HCT116 (cell line): ENCODE results near the gene RNF166.

ENCODE experiments used
- CTCF ChIP-seq, 3 experiments: fragments of 200-600 bp in 1 of 3; sonication (generic) in 1 of 3; IDR thresholded peaks in 2 of 3; conservative IDR thresholded peaks in 1 of 3; 2 replicates each; pipeline ENCODE4 v1.5.1; 2012 to 2017; ENCODE audit warnings: low read depth in 2 of 3, low read length in 2 of 3, antibody characterized with exemption in 1 of 3, borderline replicate concordance in 1 of 3, control low read depth in 1 of 3, mild to moderate bottlenecking in 1 of 3, mixed read lengths in 1 of 3, mixed run types in 1 of 3, moderate library complexity in 1 of 3; ENCODE audit not compliant: insufficient read depth in 1 of 3
- EZH2 ChIP-seq: fragments of 200-600 bp; sonication (generic); IDR thresholded peaks from 2 replicates; pipeline ENCODE4 v1.6.1; 2017; ENCODE audit warnings: antibody characterized with exemption, mixed run types
- EZH2phosphoT487 ChIP-seq: fragments of 200-600 bp; IDR thresholded peaks from 2 replicates; pipeline ENCODE4 v1.6.1; 2018; ENCODE audit warnings: antibody characterized with exemption, borderline replicate concordance
- POLR2AphosphoS5 ChIP-seq: IDR thresholded peaks from 2 replicates; pipeline ENCODE4 v1.6.1; 2011; ENCODE audit warnings: mild to moderate bottlenecking, low read depth, low read length, moderate library complexity
- TF ChIP-seq, protein P1 (sequence below): IDR thresholded peaks from 2 replicates; pipeline ENCODE4 v1.6.1; 2012; ENCODE audit warnings: low read depth

GRCh38 chr16:88652762-88653063 is 53.5 kb downstream of the RNF166 start:
- TF ChIP-seq, protein P1, sequence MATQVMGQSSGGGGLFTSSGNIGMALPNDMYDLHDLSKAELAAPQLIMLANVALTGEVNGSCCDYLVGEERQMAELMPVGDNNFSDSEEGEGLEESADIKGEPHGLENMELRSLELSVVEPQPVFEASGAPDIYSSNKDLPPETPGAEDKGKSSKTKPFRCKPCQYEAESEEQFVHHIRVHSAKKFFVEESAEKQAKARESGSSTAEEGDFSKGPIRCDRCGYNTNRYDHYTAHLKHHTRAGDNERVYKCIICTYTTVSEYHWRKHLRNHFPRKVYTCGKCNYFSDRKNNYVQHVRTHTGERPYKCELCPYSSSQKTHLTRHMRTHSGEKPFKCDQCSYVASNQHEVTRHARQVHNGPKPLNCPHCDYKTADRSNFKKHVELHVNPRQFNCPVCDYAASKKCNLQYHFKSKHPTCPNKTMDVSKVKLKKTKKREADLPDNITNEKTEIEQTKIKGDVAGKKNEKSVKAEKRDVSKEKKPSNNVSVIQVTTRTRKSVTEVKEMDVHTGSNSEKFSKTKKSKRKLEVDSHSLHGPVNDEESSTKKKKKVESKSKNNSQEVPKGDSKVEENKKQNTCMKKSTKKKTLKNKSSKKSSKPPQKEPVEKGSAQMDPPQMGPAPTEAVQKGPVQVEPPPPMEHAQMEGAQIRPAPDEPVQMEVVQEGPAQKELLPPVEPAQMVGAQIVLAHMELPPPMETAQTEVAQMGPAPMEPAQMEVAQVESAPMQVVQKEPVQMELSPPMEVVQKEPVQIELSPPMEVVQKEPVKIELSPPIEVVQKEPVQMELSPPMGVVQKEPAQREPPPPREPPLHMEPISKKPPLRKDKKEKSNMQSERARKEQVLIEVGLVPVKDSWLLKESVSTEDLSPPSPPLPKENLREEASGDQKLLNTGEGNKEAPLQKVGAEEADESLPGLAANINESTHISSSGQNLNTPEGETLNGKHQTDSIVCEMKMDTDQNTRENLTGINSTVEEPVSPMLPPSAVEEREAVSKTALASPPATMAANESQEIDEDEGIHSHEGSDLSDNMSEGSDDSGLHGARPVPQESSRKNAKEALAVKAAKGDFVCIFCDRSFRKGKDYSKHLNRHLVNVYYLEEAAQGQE: no peak
- TF ChIP-seq CTCF (IDR thresholded peaks at IDR 0.05 in 2 of 3, conservative IDR thresholded peaks at IDR 0.05 in 1 of 3; ENCODE audit: borderline replicate concordance in 1 of 3, insufficient read depth in 1 of 3, low read depth in 2 of 3, low read length in 2 of 3) (no peak), POLR2AphosphoS5 (no peak), EZH2 (no peak), EZH2phosphoT487 (no peak)
